Endometrium (tissue), 2 donors: ENCODE measurements around the gene EVX2.

Experiments
- FAIRE-seq: peaks from 2 replicates; lab custom pipeline; 2012; peaks lifted over from hg19 to GRCh38; lab: Jason Lieb, UNC
- donor health status: control.
- donor health status: control.

Gene EVX2

GRCh38 chr2:176082824-176083751 is 674 bp downstream of the EVX2 start:
- FAIRE-seq: no peak

GRCh38 chr2:176082525-176082823 is 1.3 kb downstream of the EVX2 start:
- no peak for FAIRE-seq

DNA sequence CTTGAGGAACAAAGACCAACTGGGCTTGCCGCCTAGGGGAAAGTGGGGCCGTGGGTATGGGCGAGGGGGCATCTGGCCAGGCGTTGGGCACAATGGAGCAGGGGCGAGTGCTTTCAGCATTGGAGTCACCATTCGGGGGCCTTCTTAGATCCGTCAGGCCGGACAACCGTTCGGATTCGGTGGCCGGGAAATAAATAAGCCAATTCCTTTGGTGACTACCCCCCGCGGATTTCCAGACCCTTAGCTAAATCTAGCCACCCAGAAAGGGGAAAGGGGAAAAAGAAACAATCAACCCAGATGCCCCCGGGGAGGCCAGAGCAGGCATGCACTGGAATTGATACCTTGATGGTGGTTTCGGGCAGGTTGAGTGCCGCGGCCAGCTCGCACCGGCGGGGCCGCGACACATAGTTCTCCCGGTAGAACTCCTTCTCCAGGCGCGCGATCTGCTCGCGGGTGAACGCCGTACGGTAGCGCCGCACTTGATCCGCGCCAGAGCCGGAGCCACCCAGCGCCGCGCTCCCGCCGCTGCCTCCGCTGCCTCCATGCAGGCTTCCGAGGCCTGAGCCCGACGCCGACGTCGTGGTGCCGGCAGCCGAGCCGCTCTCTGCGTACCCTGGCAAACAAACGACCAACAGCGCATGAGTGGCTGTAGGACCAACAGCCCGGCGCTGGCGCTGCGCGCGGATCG is 1.8 kb downstream of the EVX2 start:
- FAIRE-seq: no peak

DNA sequence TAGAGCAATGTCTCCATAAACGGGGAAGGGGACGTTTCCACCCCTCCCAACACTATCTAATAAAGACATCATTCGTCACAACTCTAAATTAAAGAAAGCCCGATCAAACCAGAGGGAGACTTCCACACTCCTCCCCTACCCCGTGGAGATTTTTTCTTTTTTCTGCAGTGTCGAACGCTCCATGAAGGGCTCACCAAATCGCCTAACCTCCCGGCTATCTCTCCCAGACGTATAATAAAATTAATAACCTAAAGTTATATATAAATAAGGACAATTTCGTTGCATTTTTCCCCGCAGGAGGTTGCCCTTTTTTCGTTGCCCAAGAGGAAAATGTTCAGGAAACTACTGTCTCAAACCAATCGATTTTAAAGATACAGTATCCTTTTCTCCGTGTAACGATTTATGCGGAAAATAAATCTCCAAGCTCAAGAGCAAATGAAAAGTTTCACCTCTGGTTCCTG is 2.4 kb downstream of the EVX2 start:
- no peak for FAIRE-seq

DNA sequence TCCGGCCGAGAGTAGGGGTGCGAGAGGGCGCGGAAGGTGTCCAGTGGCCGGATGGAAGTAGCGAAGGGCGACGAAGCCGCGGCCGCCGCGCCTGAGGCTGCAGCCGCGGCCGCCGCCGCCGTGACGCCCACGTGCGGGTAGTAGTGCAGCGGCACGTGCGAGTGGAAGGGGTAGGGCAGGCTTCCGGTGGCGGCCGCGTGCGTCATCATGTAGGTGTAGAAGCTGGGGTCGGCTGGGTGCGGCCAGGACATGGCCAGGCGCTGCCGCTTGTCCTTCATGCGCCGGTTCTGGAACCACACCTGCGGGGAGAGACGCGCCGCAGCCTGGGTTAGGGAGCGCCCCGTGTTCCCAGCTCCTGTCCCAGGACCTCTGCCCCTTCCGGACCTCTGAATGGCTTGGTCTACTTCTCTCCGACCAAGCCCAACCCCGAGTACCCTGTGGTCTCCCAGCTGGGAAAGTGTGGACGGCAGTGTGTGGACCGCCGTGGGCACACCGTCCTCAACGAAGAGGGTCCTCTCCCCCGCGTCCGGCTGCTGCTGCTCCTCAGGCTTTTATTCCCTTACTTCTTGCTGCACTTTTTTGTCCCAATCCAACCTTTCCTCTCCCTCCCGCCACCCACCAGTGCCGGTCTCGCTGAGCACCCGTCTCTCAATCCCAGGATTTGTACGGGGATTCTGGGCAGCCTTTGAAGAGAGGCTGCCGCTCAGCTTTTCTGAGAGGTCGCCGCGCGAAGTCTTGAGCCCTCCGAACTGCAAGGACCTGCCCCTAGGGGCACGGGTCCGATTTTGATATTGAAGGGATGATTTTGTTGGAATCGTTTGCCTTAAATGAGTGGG is 3.0 kb downstream of the EVX2 start:
- no peak for FAIRE-seq

DNA sequence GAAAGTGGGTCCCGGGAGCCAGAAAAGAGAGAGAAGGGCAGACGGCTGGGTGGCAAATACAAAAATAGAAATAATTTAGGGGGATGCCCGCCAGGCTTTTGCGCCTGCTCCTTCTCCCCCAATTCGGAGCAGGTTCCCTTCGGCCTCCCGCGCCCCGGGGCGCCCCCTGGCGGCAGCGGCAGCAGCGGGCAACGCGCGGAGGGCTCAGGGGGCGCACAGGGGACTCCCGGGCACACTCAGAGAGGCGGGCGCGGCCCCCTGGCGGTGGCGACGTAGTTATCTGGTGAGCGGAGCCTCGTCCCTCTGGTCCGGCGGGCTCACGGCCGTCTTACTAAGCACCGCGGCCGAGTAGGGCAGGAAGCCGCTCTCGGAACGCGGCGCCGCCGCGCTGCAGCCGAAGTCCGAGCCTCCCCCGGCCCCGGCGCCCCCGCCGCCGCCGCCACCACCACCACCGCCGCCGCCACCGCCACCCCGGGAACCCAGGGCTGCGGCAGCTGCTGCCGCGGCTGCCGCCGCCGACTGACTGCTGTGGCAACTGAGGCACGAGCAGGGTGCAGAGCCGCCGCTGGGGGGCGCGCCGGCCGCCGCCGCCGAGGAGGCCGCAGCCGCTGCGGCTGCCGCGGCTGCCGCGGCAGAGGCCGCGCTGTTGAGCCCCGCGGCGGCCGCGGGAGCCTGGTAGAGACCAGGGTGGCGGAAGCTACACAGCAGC is 3.8 kb downstream of the EVX2 start:
- FAIRE-seq: no peak

- no peak for FAIRE-seq
Observed at GRCh38 chr2:176079285-176079830, 4.4 kb downstream of the EVX2 start.

GRCh38 chr2:176078541-176079284 is 5.0 kb downstream of the EVX2 start:
- FAIRE-seq: no peak

DNA sequence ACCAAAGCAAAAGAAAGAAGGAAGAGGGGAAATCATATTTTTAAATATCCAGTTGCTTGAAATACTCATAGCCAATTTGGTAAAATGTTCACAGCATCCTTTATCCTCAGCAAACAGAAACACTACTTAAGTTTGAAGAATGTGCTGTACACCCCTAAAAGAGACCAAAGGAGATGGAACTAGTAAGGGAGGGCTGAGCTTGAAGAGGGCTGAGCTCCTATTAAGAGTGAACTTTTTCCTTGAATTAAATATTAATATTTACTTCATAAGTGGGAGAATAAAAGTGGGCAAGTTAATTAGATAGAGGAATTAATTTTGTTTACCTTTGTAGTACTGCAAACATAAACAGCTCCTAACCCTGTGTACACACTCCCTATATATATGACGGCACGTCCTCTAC is 7.0 kb downstream of the EVX2 start:
- FAIRE-seq: no peak

DNA sequence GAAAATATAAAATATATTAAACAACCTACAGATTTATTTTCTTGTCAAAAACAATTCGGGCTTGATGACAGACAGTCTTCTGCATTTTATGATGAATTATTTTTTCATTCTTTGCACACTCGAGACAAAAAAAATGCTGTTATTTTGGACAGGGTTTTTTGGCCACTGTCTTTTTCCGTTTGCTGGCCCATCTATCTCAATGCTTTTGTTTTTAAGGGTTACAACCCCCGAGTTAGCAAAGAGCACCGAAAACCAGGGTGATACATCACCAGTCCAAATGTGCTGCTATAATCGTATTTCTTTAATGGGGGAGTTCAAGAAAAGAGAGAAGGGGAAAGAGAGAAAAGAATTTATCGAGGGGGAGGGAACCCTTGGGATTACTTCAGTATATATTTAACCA is 7.7 kb downstream of the EVX2 start:
- no peak for FAIRE-seq

DNA sequence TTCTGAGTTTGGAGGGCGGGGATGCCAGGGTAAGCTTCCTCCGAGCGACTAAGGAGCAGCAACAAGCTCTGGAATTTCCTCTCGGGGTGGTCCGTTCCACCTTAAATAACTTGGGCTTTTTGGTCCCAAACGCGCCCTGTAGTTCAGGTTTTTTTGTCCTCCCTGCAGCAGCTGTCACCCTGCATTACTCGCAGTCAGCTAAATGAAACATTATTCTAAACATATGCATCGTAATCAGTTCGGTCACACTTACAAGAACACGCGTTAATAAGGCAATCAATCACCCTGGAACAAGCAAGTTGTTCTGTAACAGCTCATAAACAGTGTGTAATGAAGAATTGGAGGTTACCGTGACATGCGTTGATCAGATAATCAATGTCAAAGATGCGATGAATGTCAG is 8.3 kb downstream of the EVX2 start:
- no peak for FAIRE-seq

GRCh38 chr2:176074919-176075425 is 8.8 kb downstream of the EVX2 start:
- FAIRE-seq: no peak

DNA sequence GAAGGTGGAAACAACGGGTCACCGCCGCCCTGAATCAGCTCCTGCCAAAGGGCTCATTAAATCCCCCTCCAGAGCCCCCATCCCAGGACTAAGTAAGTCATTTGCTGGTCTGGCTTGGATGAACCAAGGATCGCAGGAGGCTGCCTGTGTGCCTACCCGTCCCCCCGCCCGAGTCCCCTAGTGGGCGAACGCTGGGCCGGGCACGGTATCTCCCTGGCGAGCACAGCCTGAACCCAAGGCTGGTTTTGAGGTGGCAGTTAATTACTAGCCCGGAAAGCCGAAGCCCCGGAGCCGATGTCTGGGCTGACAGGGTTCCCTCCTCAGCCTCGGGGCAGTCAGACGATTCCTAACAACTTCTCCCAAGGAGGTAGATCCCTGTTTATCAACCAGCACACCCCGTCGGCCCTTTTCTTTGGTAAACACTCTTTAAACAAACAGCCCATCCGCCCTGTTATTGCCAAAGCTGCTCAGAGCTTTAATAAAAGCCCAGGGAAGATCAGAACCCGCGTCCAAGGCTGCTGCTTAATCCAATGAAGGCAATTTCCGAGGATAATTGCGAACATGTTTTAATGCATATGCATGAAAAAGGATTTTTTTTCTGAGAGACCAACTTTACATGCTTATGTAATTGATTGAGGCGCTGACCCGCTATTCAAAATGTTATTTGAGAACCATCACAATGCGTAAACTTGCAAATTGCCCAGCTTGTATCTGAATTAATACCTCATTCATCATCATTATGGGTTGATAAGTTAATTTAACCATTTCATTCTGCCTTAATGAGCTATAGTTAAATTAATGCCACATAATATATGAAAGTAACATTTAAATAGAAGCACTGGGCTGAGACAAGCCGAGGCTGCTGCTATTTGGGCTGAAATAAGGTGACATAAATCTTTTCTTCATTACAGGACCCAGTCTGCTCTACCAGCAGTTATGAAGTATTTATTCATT is 10.5 kb downstream of the EVX2 start:
- FAIRE-seq: no peak

GRCh38 chr2:176072292-176072669 is 11.5 kb downstream of the EVX2 start:
- no peak for FAIRE-seq

GRCh38 chr2:176071330-176072291 is 12.2 kb downstream of the EVX2 start:
- FAIRE-seq: no peak

DNA sequence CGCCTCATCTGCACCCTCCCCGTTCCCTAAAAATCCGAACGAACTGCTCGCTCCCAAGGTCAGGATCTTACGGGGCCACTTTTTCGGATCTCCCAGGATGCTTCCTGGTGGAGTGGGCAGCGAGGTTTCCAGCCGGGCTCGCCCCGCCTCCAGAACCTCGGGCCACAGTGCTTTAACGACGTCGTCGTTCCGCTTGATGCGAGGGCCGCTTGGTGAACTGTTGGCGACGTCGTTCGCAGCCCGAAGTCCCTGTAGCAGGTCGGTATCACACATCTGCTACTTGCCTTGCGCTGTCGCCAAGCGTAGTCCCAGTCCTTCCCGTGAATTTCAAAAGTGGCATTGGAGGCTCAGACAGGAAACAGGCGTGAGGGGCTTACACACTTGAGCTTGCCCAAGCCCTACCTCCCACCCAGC is 15.3 kb downstream of the EVX2 start:
- no peak for FAIRE-seq

GRCh38 chr2:176067589-176068418 is 16.0 kb downstream of the EVX2 start:
- no peak for FAIRE-seq
